Breast epithelium (tissue), 4 donors: Measurements from ENCODE around the gene MYH6. TPM values are rescaled to one million over a fixed set of nuclear protein-coding genes. Genes with fewer than 3 reads are reported as not detected.

Source experiments
- DNase-seq, 2 donors: peaks; one replicate each; pipeline ENCODE4 v3.0.0-alpha.2; 2019; ENCODE audit warnings: low spot score in 2 of 2
- H3K27ac ChIP-seq, 2 donors: fragments of 200-600 bp; sonication (generic) in 1 of 2; one replicate each; pipeline ENCODE4 v1.5.1; 2016 to 2019; ENCODE audit warnings: mild to moderate bottlenecking in 1 of 2
- H3K27me3 ChIP-seq, 2 donors: fragments of 200-600 bp; sonication (generic) in 1 of 2; one replicate each; pipeline versions ENCODE4 v1.5.1 to v1.6.0; 2017 to 2019; ENCODE audit warnings: control low read depth in 1 of 2, mild to moderate bottlenecking in 1 of 2
- H3K36me3 ChIP-seq: fragments of 200-600 bp; one replicate; pipeline ENCODE4 v1.5.1; 2019
- H3K4me1 ChIP-seq, 2 donors: fragments of 200-600 bp; sonication (generic); one replicate each; pipeline ENCODE4 v1.5.1; 2016 to 2019; ENCODE audit warnings: control low read depth in 1 of 2
- H3K4me3 ChIP-seq, 3 donors: fragments of 200-600 bp; sonication (generic); 1 replicate in 2 of 3; 2 replicates in 1 of 3; pipeline ENCODE4 v1.5.1; 2016 to 2019; ENCODE audit warnings: mild to moderate bottlenecking in 3 of 3, moderate library complexity in 2 of 3
- H3K9me3 ChIP-seq, 2 donors: fragments of 200-600 bp; sonication (generic) in 1 of 2; one replicate each; pipeline ENCODE4 v1.5.1; 2016 to 2019; ENCODE audit warnings: control low read depth in 1 of 2
- POLR2A ChIP-seq: fragments of 450-650 bp; IDR thresholded peaks from one replicate; pipeline ENCODE4 v1.6.1; 2016; ENCODE audit warnings: antibody characterized with exemption, mild to moderate bottlenecking, moderate library complexity
- POLR2AphosphoS5 ChIP-seq, 3 donors: sonication (generic); formaldehyde crosslinking; IDR thresholded peaks; one replicate each; pipeline ENCODE4 v1.6.1; 2017; ENCODE audit warnings: antibody characterized with exemption in 3 of 3
- intact Hi-C: fragments of 100-400 bp; cut with DNase I; formaldehyde crosslinking; loops from one replicate; pipeline ENCODE4 v1.15.1; 2023; ENCODE audit warnings: low total_unique reads
- total RNA-seq, 3 donors: library from RNA; depleted of rRNA; stranded (reverse); fragments of >200 nt; gene quantifications; one replicate each; pipeline ENCODE4 v1.1.0, GENCODE V29; 2016
- TF ChIP-seq, protein P1 (sequence below), 3 donors: fragments of 450-650 bp; IDR thresholded peaks; one replicate each; pipeline ENCODE4 v1.5.1; 2016 to 2017; ENCODE audit warnings: antibody characterized with exemption in 3 of 3, mild to moderate bottlenecking in 3 of 3, moderate library complexity in 3 of 3

MYH6 gene
- total RNA-seq, 3 donors from 2014 or later = not detected

DNA sequence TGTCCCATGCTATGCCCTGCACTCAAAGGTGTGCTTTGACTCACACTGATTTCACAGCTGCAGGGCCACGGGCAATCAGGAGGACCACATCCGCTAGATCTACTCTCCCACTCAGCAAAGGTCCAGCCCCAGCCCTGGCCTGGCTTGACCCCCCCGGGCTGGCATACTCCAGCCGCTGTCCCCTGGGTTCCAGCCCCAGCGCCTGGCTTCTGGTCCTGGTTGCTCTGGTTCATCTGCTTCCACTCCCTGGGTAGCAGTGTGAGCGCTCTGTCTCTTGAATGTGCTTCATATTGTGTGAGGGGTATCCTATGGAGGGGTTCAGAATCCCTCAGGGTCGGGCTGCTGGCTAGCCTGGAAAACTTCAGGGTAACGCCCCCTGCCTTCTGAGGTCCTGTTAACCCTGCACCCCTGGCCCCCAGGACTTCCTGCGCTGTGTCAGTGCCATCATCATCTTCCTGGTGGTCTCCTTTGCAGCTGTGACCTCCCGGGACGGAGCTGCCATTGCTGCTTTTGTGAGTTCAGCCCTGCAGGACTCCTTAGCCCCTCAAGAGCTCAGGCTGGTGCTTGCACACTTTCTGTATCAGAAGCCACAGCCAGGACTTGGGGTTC is 29.4 kb downstream of the MYH6 start:
- peaks cover 0 to 5% of the 10 kb centered on the region in 2 donors for H3K4me1 ChIP-seq
- DNase-seq = no peak
- no peaks in the 10 kb centered on the region for H3K36me3 ChIP-seq
- intact Hi-C loops = loop anchor here (5.0 kb wide), 1 partner anchor 51 kb away; no protein-coding TSS in a partner anchor
- TF ChIP-seq POLR2AphosphoS5 (IDR thresholded peaks at IDR 0.05) = no peak
- TF ChIP-seq, protein P1, sequence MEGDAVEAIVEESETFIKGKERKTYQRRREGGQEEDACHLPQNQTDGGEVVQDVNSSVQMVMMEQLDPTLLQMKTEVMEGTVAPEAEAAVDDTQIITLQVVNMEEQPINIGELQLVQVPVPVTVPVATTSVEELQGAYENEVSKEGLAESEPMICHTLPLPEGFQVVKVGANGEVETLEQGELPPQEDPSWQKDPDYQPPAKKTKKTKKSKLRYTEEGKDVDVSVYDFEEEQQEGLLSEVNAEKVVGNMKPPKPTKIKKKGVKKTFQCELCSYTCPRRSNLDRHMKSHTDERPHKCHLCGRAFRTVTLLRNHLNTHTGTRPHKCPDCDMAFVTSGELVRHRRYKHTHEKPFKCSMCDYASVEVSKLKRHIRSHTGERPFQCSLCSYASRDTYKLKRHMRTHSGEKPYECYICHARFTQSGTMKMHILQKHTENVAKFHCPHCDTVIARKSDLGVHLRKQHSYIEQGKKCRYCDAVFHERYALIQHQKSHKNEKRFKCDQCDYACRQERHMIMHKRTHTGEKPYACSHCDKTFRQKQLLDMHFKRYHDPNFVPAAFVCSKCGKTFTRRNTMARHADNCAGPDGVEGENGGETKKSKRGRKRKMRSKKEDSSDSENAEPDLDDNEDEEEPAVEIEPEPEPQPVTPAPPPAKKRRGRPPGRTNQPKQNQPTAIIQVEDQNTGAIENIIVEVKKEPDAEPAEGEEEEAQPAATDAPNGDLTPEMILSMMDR (IDR thresholded peaks at IDR 0.05) = no peak
- no peak for TF ChIP-seq POLR2A
- H3K27me3 ChIP-seq = no peaks in the 10 kb centered on the region
- H3K27ac ChIP-seq = no peak overlapping the region
- no peaks in the 10 kb centered on the region for H3K9me3 ChIP-seq
- H3K4me3 ChIP-seq = no peak overlapping the region

DNA sequence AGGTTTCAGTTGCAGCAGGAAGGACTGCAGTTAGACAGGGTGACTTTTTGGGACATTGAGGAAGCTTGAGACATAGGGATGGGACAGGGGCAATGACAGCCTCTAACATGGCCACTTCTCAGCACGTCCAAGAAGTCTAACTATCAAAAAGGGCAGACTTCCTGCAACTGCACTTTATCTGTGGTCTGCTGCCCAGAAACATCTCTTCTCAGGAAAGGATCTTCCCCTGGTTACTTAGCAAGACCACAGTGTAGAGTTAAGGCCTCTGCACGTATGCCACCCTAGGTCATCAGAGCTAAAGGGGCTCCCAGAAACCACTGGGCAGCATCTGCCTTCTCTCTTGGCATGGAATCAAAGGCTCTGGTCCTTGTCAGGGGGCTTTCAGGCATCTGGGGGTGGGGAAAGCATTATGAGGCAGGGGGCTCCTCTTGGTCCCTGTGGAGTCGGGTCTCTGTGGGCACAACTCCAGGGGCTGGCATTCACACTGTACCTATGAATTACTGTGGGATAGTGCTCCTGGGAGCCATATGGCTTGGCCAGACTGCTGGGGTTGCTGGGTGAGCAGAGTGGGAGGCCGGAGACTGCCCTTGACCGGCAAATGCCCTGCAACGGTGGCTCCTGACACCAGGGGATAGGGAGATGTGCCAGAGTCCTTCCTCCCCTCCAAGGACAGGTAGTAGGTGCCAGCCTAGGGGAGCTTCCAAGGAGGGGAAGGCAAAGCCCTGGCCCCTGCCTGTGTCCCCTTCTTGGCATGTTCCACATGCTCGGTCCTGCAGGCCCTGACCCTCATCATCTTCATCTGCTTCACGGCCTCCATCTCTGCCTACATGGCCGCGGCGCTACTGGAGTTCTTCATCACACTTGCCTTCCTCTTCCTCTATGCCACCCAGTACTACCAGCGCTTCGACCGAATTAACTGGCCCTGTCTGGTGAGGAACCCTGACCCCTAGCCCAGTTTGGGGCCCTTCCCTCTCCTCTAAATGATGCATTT is 30.2 kb downstream of the MYH6 start:
- Histone ChIP-seq H3K36me3 (no peaks in the 10 kb centered on the region), H3K27me3 (no peaks in the 10 kb centered on the region), H3K4me3 (no peak overlapping the region), H3K9me3 (no peaks in the 10 kb centered on the region), H3K27ac (no peak overlapping the region), H3K4me1 (peaks cover 0 to 5% of the 10 kb centered on the region in 2 donors)
- TF ChIP-seq, protein P1 (IDR thresholded peaks at IDR 0.05) = no peak
- no peak for TF ChIP-seq POLR2A
- no peak for TF ChIP-seq POLR2AphosphoS5 (IDR thresholded peaks at IDR 0.05)
- DNase-seq = no peak
- intact Hi-C loops = loop anchor here (5.0 kb wide), 1 partner anchor 51 kb away; no protein-coding TSS in a partner anchor

GRCh38 chr14:23377198-23377550 is 30.9 kb downstream of the MYH6 start:
- Histone ChIP-seq H3K36me3 (no peaks in the 10 kb centered on the region), H3K9me3 (no peaks in the 10 kb centered on the region), H3K4me3 (peak overlapping the region in 1 of 3 donors; percentile 36), H3K4me1 (peaks cover 0 to 5% of the 10 kb centered on the region in 2 donors), H3K27ac (peak overlapping the region in 1 of 2 donors; percentile 43), H3K27me3 (no peaks in the 10 kb centered on the region)
- intact Hi-C loops = loop anchor here (5.0 kb wide), 1 partner anchor 50 kb away; no protein-coding TSS in a partner anchor
- TF ChIP-seq POLR2AphosphoS5 (IDR thresholded peaks at IDR 0.05) = no peak
- TF ChIP-seq, protein P1 (IDR thresholded peaks at IDR 0.05) = no peak
- TF ChIP-seq POLR2A = no peak
- DNase-seq = no peak

- Histone ChIP-seq H3K4me3 (peak within 1 kb of the TSS in 2 of 3 donors; percentile 36 to 41), H3K36me3 (no peaks in the 10 kb centered on the region), H3K4me1 (peaks cover 0 to 5% of the 10 kb centered on the region in 2 donors), H3K27ac (peak within 1 kb of the TSS; percentile 5 to 43), H3K9me3 (no peaks in the 10 kb centered on the region), H3K27me3 (no peaks in the 10 kb centered on the region)
- TF ChIP-seq, protein P1 (IDR thresholded peaks at IDR 0.05) = no peak
- TF ChIP-seq POLR2AphosphoS5 (IDR thresholded peaks at IDR 0.05) = no peak
- no peak for TF ChIP-seq POLR2A
- no peak for DNase-seq
- intact Hi-C loops = loop anchor here (5.0 kb wide), 1 partner anchor 49 kb away; no protein-coding TSS in a partner anchor
Observed at GRCh38 chr14:23376482-23377197, 31.4 kb downstream of the MYH6 start, which contains the start of gene CMTM5. Gene CMTM5 (plus strand): TSS chr14:23377046. CDS start chr14:23377252, 206 bp downstream.
